Activated CD4-positive, alpha-beta T cell treated with anti-CD3 and anti-CD28 coated beads for 24 hours (primary cell): ENCODE results near the gene VANGL2.
"Not testable (repeated sequence)": the region's sequence is repeated elsewhere in the genome, so short reads cannot be mapped to it uniquely, and the experiment has no call there.

ENCODE experiments used
- DNase-seq, 2 donors: peaks; one replicate each; pipeline ENCODE4 v3.0.0-alpha.2; 2020; ENCODE audit warnings: low read depth in 2 of 2

Gene VANGL2

GRCh38 chr1:160370561-160371345, 29.6 kb upstream of the VANGL2 start:
- no peak for DNase-seq

DNA sequence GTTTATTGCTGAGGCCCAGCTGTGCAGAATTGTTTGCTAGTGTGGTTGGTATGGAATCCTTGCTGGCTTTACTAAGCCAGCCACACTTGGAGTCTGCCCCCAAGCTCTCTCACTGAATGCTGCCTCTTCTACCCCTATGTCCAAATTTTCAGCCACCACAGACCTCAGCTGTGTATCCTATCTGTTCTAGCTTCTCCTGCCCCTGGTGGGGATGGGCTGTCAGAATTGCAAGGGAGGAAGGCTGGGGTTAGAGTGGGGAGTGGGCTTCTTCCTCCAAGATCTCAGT, 29.1 kb upstream of the VANGL2 start:
- DNase-seq = no peak

- no peak for DNase-seq
Observed at GRCh38 chr1:160371756-160372155, 28.6 kb upstream of the VANGL2 start.

DNA sequence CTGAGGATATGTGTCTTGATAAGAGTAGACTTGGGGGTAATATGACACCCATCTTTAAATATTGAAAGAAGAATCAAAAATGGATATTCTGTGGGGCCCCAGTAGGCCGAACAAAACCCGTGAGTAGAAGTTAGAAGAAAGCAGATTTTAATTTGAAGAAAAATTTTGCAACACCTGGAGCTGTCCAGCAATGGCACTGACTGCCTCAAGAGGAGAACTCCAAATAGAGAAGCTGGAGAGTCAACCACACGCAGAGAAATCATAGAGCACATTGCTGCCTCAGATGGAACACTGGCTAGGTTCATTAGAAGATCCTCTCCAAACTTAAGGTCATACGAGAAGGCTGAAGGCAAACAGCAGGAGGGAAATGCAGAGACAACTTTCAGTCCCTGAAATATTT, 26.7 kb upstream of the VANGL2 start:
- DNase-seq = no peak

- DNase-seq = no peak
Observed at GRCh38 chr1:160374306-160375110, 25.9 kb upstream of the VANGL2 start.

DNA sequence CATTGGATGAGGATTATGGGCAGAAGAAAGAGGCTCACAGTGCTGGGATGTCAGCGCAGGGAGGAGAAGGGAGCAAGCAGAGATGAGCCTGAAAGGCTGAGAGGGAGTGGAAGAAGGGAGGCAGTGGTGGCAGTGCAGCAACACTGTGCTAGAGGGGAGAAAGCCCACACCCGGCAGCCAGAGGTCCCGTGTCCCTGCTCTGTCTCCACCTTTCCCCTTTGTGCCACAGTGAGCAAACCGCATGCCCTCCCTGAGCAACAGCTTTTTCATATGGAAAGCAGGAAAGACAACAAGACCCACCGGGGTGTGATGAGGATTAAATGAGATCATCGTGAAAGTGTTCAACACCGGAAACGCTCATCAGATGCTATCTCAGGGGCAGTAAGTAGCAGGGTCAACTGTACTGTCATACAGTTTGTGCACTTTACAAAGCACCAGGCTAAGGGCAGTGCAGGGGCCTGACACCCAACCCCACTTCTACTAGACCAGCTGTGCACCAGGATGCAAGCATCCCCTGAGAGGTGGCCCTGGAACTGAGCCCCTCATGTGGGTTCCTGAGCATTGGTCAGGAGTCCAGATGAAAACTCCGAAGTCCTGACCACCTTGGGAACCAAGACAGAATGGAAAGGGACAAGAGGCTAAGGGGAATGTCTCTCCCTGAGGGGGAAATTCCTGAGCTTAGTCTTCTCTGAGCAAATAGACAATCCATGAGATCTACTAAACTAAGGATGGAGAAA, 24.4 kb upstream of the VANGL2 start:
- DNase-seq = no peak

DNA sequence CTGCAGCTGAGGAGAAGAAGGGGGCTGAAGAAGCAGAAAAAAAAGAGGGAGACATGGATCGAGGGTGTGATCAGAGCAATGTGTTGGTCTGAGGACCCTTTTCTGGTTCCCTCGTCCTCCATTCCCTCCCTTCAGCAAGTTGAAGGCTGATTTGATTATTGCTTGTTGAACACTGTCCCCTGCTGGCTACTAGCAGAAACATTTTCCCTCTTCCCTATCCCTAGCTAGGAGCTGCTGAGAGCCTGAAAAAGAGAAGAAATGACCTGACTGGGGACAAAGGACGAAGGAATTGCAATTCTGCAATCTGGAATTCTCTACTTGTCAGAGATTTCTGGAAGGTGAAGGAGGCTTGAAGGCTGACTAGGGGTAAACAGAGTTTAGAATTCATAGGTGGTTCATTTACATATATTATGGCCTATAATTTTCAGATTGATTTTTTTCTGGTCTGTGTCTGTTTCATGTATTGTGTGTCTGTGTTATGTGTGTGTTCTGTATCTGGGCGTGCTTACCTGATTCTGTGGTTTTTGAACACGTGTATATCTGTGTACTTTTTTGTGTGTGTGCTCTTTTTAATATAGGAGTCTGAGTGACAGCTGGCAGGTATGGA, 23.7 kb upstream of the VANGL2 start:
- peak in 1 of 2 donors; percentile 7 for DNase-seq

DNA sequence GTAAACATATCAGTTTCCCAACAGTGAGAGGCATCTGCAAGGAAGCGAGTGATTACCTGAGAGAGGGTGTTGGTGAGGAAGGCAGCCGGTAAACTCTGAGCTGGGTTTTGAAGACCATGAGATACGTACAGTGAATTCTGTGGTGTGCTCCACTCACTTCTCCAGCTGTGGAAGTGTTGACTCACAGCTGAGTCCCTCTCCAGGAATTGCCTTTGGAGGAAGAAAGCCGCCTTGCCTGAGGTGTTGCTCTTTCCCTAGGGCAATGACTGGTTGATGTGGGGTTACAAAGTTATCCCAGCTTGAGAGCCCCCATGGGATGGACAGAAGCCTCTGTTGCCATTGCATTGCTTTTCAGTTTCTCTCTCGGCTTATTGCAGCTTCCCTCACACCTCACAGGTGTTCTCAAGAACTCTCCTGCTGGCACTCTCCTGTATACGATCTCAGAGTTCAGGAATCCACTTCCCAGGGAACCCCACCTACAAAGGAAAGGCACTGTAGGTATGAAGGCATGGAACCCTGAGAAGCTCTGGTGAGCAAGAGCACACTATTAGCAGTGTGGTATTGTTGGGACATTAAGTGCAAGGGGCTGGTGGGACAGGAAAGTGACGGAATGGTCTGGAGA, 22.7 kb upstream of the VANGL2 start:
- no peak for DNase-seq

DNA sequence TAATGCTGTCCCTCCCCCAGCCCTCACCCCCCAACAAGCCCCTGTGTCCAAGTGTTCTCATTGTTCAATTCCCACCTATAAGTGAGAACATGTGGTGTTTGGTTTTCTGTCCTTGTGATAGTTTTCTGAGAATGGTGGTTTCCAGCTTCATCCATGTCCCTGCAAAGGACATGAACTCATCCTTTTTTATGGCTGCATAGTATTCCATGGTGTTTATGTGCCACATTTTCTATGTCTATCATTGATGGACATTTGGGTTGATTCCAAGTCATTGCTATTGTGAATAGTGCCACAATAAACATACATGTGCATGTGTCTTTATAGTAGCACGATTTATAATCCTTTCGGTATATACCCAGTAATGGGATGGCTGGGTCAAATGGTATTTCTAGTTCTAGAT, 15.6 kb upstream of the VANGL2 start:
- DNase-seq = not testable (repeated sequence)

DNA sequence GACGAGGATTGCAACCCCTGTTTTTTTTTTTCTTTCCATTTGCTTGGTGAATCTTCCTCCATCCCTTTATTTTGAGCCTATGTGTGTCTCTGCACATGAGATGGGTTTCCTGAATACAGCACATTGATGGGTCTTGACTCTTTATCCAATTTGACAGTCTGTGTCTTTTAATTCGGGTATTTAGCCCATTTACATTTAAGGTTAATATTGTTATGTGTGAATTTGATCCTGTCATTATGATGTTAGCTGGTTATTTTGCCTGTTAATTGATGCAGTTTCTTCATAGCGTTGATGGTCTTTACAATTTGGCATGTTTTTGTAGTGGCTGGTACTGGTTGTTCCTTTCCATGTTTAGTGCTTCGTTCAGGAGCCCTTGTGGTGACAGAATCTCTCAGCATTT, 12.0 kb upstream of the VANGL2 start:
- DNase-seq = not testable (repeated sequence)

DNA sequence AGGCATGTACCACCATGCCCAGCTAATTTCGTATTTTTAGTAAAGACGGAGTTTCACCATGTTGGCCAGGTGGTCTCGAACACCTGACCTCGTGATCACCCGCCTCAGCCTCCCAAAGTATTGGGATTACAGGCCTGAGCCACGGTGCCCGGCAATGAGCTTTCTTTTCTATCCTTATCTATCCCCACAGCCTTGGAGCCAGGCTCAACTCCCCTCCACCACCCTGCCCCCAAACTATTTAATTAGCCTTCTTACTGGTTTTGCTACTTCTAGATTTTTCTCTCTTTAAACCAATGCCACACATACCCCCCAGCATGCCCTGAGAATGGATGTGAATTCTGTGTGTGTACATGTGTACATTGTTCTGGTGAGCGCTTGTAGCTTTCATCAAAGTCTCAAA, 5.7 kb upstream of the VANGL2 start:
- DNase-seq = no peak

DNA sequence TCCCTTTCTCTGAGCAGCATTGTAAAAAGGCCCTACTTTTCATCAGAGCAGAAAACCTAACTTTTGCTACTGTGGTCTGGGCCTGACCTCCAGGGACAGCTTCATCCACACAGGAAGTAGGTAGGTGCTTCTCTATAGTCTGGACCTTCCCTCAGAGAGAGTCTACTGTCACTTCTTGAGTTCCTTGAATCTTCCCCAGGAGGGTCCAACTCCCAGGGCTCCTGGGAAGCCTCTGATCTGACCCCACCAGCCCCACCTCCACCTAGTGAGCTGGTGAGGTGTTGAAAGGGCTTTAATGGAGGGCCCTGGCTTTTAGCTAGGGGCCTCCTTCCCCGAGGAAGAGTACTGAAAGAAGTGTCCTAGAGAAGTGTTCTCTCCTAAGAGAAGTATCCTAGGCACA, 2.7 kb upstream of the VANGL2 start:
- DNase-seq = no peak

DNA sequence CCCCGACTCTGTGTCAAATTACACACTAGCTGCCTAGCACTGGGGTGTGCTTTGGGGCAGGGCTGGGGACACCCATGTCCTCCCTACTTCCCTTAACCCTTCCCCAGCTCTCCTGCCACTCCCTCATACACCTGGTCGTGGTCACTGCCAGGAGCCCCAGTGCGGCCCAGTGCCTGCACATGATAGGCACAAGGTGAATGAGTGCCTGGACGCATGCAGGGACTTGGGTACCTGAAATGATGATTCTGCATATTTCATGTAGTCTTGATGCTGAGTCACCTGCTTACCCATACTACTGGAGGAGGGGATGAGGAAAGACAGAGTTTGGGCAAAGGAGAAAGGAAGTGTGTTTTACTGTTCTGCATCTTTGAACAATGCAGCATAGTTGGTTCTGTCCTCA, 1.5 kb upstream of the VANGL2 start:
- DNase-seq = no peak

- DNase-seq = no peak
Observed at GRCh38 chr1:160399544-160400222, 681 bp upstream of the VANGL2 start.

DNA sequence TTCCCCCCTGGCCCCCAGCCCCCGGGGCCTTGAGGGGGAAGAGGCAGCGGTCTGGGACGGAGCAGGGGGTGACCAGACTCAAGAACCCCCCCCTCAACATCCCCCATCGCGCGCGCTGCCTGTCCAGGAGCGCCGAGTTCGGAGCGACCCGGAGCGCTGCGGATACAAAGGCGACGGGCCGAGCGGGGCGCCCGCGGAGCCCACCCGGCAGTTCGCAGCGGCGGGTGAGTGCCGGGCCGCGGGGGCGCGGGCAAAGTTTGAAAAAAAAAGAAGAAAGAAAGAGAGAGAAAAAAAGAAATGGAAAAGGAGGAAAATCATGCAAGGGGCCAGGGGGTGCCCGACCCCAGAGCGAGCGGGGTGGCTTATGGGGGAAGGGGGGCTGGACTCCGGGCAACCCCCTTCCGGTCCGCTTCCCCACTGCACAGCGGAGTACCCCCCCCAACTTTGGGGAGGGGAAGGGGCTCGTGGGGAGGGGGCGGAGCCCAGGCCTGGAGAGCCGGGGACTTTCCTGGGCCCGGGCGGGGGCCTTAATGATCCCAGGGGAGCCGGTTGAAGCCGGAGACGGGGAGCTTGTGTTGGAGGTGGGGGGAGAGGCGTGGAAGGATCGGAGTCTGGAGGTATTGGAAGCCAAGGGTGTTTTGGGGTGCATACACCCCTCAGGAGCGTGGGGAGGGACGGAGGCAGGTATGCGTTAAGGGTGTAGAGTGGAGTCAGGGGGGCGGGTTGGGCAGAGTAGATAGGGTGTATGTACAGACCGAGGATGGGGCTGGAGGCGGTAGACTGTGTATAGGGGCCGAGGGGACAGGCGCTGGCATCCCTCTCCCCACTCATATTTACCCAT, 502 bp downstream of the VANGL2 start:
- DNase-seq = no peak

GRCh38 chr1:160401487-160401805, 1.1 kb downstream of the VANGL2 start:
- no peak for DNase-seq

DNA sequence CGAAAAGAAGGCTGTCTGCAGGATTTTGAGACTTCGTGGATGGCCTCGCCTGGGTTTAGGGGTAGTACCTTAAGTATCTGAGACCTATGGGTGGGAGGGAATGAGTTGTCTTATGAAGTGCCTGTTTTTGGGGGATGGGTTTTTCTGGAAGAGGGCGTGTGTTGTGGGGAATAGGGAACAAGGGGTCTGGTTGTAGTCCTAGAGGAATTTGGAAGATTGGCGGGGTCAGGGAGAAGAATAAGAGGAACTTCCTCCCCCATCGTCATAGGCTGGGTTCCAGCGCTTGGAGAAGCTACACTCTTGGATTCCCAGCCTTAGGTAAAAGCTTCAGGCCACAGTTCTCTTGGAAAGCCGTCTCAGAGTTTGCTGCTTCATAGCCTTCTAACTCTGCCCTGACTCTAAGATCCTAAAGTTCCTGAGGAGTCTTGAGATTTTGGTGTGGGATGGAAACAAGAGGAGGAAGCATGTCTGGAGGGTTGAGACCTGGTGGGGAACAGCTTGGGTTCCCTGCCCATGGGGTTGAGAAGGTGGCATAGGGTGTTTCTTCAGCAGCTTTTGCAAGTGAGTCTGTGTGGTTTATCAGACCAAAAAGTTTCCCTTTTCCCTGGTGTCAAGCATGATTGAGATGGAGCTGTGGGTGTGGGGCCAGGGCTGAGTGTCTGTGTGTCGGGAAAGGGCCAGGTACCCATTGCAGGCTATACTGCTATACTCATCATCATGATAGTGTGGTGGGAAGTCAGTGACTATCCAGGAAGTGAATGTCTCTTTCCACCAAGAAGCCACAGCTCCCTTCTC, 1.8 kb downstream of the VANGL2 start:
- no peak for DNase-seq

DNA sequence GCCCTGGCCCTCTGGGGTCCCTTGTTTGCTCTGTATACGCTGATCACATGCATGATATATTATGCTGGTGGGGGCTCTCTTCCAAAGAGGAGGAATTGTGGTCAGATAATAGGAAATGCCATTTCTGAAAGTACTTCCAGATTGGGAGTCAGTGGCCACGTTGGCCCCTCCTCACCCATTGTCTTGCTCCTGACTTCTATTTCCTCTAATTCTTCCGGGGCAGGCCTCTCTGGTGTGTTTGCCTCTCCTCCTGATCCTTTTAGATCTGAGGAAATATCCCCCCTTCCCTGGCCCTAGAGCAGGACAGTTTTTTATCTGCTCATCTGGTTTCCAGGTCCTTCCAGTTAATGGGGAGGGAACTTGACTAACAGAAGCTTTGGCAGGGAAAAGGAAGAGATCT, 2.9 kb downstream of the VANGL2 start:
- DNase-seq = no peak

DNA sequence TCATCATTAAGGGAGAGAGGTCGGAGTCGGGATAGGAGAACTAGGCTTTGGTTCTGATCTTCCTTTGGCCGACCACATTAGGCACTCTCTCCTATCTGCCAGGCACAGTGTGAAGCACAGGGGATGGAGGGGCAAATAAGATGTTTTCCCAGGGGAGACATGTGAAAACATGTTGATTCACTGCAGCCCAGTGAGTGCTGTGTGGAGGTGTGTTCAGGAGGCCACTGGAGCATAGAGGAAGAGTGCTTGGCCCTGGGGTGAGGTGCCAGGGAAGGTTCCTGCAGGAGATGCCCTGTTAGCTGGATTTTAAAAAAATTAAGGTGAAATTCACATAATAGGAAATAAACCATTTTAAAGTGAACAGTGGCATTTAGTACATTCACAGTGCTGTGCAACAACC, 3.7 kb downstream of the VANGL2 start:
- no peak for DNase-seq
